Measurements from ENCODE around the gene PVALEF.

DNA sequence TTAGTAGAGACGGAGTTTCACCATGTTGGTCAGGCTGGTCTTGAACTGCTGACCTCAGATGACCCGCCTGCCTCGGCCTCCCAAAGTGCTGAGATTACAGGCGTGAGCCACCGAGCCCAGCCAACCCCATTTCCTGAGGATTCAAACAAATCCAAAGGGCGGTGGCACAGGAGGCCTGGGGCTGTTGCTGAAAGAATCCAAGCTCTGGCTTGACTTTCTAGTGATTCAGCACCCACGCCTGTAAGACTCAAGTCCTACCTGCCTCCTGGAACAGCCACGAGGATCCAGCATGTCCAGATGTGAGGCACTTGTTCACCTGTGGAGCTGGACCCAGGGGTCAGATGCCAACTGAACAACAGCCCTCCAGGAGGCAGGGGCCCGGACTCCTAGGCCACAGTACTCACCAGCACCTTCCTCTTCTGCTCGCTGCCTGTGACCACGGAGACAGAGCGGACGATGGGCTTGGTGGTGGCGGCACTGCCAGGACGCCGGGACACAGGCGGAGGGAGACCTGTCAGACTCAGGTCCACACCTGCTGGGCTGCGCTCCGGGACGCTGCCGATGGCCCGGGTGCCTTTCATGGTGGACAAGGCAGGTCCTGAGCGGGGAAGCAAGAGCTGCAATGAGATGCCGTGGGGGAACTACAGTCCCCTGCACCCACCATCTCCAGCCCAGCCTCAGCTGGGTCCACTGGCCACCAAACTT is 54.3 kb downstream of the PVALEF start:
- TF ChIP-seq, protein P1, sequence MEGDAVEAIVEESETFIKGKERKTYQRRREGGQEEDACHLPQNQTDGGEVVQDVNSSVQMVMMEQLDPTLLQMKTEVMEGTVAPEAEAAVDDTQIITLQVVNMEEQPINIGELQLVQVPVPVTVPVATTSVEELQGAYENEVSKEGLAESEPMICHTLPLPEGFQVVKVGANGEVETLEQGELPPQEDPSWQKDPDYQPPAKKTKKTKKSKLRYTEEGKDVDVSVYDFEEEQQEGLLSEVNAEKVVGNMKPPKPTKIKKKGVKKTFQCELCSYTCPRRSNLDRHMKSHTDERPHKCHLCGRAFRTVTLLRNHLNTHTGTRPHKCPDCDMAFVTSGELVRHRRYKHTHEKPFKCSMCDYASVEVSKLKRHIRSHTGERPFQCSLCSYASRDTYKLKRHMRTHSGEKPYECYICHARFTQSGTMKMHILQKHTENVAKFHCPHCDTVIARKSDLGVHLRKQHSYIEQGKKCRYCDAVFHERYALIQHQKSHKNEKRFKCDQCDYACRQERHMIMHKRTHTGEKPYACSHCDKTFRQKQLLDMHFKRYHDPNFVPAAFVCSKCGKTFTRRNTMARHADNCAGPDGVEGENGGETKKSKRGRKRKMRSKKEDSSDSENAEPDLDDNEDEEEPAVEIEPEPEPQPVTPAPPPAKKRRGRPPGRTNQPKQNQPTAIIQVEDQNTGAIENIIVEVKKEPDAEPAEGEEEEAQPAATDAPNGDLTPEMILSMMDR (IDR thresholded peaks at IDR 0.05), result no peak
- no peak for TF ChIP-seq POLR2A (IDR thresholded peaks at IDR 0.05)
